HepG2 (cell line): ENCODE data around the gene CD302. TPM values are rescaled to one million over a fixed set of nuclear protein-coding genes. Genes with fewer than 3 reads are reported as not detected.
A peak's percentile ranks its signal among the peaks of the same experiment; 100 is the strongest.

Source experiments
- ARNTL ChIP-seq: sonication (generic); formaldehyde crosslinking; IDR thresholded peaks from 2 replicates; pipeline ENCODE4 v1.4.0; 2020; ENCODE audit warnings: mild to moderate bottlenecking, missing genetic modification reagents
- CHCHD3 ChIP-seq: sonication (generic); formaldehyde crosslinking; IDR thresholded peaks from 2 replicates; pipeline ENCODE4 v1.8.0; 2022; ENCODE audit warnings: mild to moderate bottlenecking, missing genetic modification reagents, moderate library complexity
- ETS1 ChIP-seq: sonication (generic); formaldehyde crosslinking; IDR thresholded peaks from 2 replicates; pipeline ENCODE4 v1.4.0; 2020; ENCODE audit warnings: missing genetic modification reagents
- EZH2 ChIP-seq: conservative IDR thresholded peaks from 2 replicates; pipeline ENCODE4 v1.6.1; 2012; ENCODE audit warnings: mild to moderate bottlenecking, low read depth, low read length, moderate library complexity
- HMGXB4 ChIP-seq, 2 experiments: sonication (generic) in 1 of 2; formaldehyde crosslinking in 1 of 2; IDR thresholded peaks; 2 replicates each; pipeline versions ENCODE4 v1.4.0 to v1.6.1; 2018 to 2020; ENCODE audit warnings: missing genetic modification reagents in 2 of 2, borderline replicate concordance in 1 of 2, low read depth in 1 of 2, mild to moderate bottlenecking in 1 of 2, missing biosample characterization in 1 of 2
- MED1 ChIP-seq: sonication (generic); formaldehyde crosslinking; IDR thresholded peaks from 2 replicates; pipeline ENCODE4 v1.4.0; 2020; ENCODE audit warnings: missing genetic modification reagents
- MYC ChIP-seq: sonication (generic); formaldehyde crosslinking; IDR thresholded peaks from 2 replicates; pipeline ENCODE4 v1.9.0; 2021; ENCODE audit warnings: missing genetic modification reagents, borderline replicate concordance
- NR2F1 ChIP-seq, 2 experiments: fragments of 450-650 bp in 1 of 2; formaldehyde crosslinking in 1 of 2; IDR thresholded peaks; 2 replicates each; pipeline versions ENCODE4 v1.5.0 to v1.6.1; 2016 to 2020; ENCODE audit warnings: mild to moderate bottlenecking in 1 of 2, missing compliant biosample characterization in 1 of 2, missing genetic modification reagents in 1 of 2, moderate library complexity in 1 of 2
- SMAD3 ChIP-seq: sonication (generic); formaldehyde crosslinking; IDR thresholded peaks from 2 replicates; pipeline ENCODE4 v1.4.0; 2020; ENCODE audit warnings: missing genetic modification reagents
- SOX13 ChIP-seq, 3 experiments: fragments of 450-650 bp in 1 of 3; sonication (generic) in 1 of 3; formaldehyde crosslinking in 1 of 3; IDR thresholded peaks in 2 of 3; conservative IDR thresholded peaks in 1 of 3; 2 replicates each; pipeline versions ENCODE4 v1.5.0 to v1.6.1; 2016 to 2020; ENCODE audit warnings: antibody characterized with exemption in 1 of 3, mild to moderate bottlenecking in 1 of 3, missing compliant biosample characterization in 1 of 3, missing genetic modification reagents in 1 of 3, moderate library complexity in 1 of 3
- SP1 ChIP-seq, 2 experiments: fragments of 450-650 bp in 1 of 2; sonication (generic) in 1 of 2; formaldehyde crosslinking in 1 of 2; IDR thresholded peaks; 2 replicates each; pipeline versions ENCODE4 v1.4.0 to v1.6.1; 2016 to 2020; ENCODE audit warnings: missing genetic modification reagents in 1 of 2
- ZNF18 ChIP-seq: sonication (generic); formaldehyde crosslinking; IDR thresholded peaks from 2 replicates; pipeline ENCODE4 v1.8.0; 2022; ENCODE audit warnings: mild to moderate bottlenecking, missing genetic modification reagents; ENCODE audit not compliant: insufficient replicate concordance
- ZNF256 ChIP-seq: sonication (generic); formaldehyde crosslinking; conservative IDR thresholded peaks from 2 replicates; pipeline ENCODE4 v1.4.0; 2020; ENCODE audit warnings: missing genetic modification reagents
- ZNF280B ChIP-seq: sonication (generic); formaldehyde crosslinking; IDR thresholded peaks from 2 replicates; pipeline ENCODE4 v1.5.0; 2020; ENCODE audit warnings: missing genetic modification reagents, mild to moderate bottlenecking, borderline replicate concordance
- ZNF441 ChIP-seq: sonication (generic); formaldehyde crosslinking; IDR thresholded peaks from 2 replicates; pipeline ENCODE4 v1.7.0; 2021; ENCODE audit warnings: missing genetic modification reagents, borderline replicate concordance
- ZNF496 ChIP-seq: sonication (generic); formaldehyde crosslinking; IDR thresholded peaks from 2 replicates; pipeline ENCODE4 v1.8.1; 2023; ENCODE audit warnings: mild to moderate bottlenecking, moderate library complexity, missing genetic modification reagents; ENCODE audit not compliant: insufficient replicate concordance
- ZNF550 ChIP-seq: sonication (generic); formaldehyde crosslinking; IDR thresholded peaks from 2 replicates; pipeline ENCODE4 v1.4.0; 2020; ENCODE audit warnings: mild to moderate bottlenecking, missing genetic modification reagents, borderline replicate concordance
- ZNF841 ChIP-seq: sonication (generic); formaldehyde crosslinking; IDR thresholded peaks from 2 replicates; pipeline ENCODE4 v1.8.1; 2023; ENCODE audit warnings: missing genetic modification reagents, borderline replicate concordance
- polyA plus RNA-seq, 8 experiments: library from polyadenylated mRNA; depleted of rRNA in 3 of 8; stranded (reverse) in 7 of 8; unstranded in 1 of 8; fragments of >200 nt; fragmentation: Illumina TruSeq in 4 of 8; extraction: Trizol in 4 of 8; gene quantifications; 2 replicates each; pipeline versions ENCODE4 v1.2.1 to v1.2.3, GENCODE V29; 2011 to 2016; ENCODE audit warnings: low read depth in 4 of 8, missing spikeins in 1 of 8, mixed read lengths in 1 of 8; ENCODE audit not compliant: insufficient read depth in 1 of 8
- total RNA-seq, 5 experiments: library from RNA; depleted of rRNA; stranded (reverse); fragments of >200 nt; fragmentation: Illumina TruSeq; extraction: Trizol; gene quantifications; 2 replicates each; pipeline ENCODE4 v1.2.3, GENCODE V29; 2016; ENCODE audit warnings: low read depth in 1 of 5

CD302 gene
- total and polyA plus RNA-seq, 2 of the 13 experiments (the other 11 are each of a cell fraction or from before 2014, with no cell fraction given): 8.0 to 15.6 TPM

- TF ChIP-seq SP1 (IDR thresholded peaks at IDR 0.05) (no peak), SP1 (CRISPR knock-in tag; IDR thresholded peaks at IDR 0.05) (no peak; the same call in 1 of the 2 replicates), SOX13 (IDR thresholded peaks at IDR 0.05) (no peak), SOX13 (CRISPR knock-in tag; conservative IDR thresholded peaks at IDR 0.05 in 1 of 2, IDR thresholded peaks at IDR 0.05 in 1 of 2) (peak in 1 of 2 experiments; percentile 37; a peak in 2 of 4 replicates), MYC (CRISPR knock-in tag) (peak; percentile 84), MED1 (CRISPR knock-in tag) (peak; percentile 64), ETS1 (CRISPR knock-in tag) (no peak; the same call in 1 of the 2 replicates), ZNF550 (CRISPR knock-in tag) (no peak; the same call in 1 of the 2 replicates), ZNF280B (CRISPR knock-in tag) (peak; percentile 96), ZNF496 (CRISPR knock-in tag) (no peak), ZNF841 (peak; percentile 90; the same call in 1 of the 2 replicates), ZNF18 (CRISPR knock-in tag) (peak; percentile 62), SMAD3 (CRISPR knock-in tag) (0 out of 2 replicates have a peak, but pooled peaks have one; percentile 59), EZH2 (no peak), ARNTL (CRISPR knock-in tag) (peak; percentile 45; the same call in 1 of the 2 replicates), CHCHD3 (no peak), ZNF441 (CRISPR knock-in tag) (peak; percentile 76), HMGXB4 (CRISPR knock-in tag; IDR thresholded peaks at IDR 0.05; ENCODE audit: borderline replicate concordance in 1 of 2, low read depth in 1 of 2) (peak; percentile 67 to 84), NR2F1 (CRISPR knock-in tag; IDR thresholded peaks at IDR 0.05) (no peak), ZNF256 (no peak)
These were observed at the start of gene CD302 (continued) for GRCh38 chr2:159797543-159798375.
